Measurements from ENCODE around the gene NDUFB7. TPM values are rescaled to one million over a fixed set of nuclear protein-coding genes. Genes with fewer than 3 reads are reported as not detected.
A peak's percentile ranks its signal among the peaks of the same experiment; 100 is the strongest.
"Not testable (repeated sequence)": the region's sequence is repeated elsewhere in the genome, so short reads cannot be mapped to it uniquely, and the experiment has no call there.

Gene NDUFB7
- total RNA-seq (2014; rRNA removed; shearing (Covaris generic)), result 332 and 343 TPM in 2 replicates

- Histone ChIP-seq H3K36me3 (replicated peaks; ENCODE audit: control insufficient read depth, insufficient read depth, low read length) (no peaks in the 10 kb centered on the region; the same call in 1 of the 2 replicates), H3K27me3 (ENCODE audit: control insufficient read depth, insufficient read depth, low read length) (no peaks in the 10 kb centered on the region), H3K4me3 (ENCODE audit: insufficient read depth, low read depth, low read length) (peak within 1 kb of the TSS; percentile 73)
- peak; percentile 93 for DNase-seq
Observed at GRCh38 chr19:14571695-14572490, at the start of gene NDUFB7. TSS of gene NDUFB7 (minus strand) at chr19:14572066. CDS start at chr19:14572000, 66 bp downstream.

GRCh38 chr19:14619404-14619803 lies 47.5 kb upstream of the NDUFB7 start:
- Histone ChIP-seq H3K27me3 (ENCODE audit: control insufficient read depth, insufficient read depth, low read length) (no peaks in the 10 kb centered on the region), H3K36me3 (replicated peaks; ENCODE audit: control insufficient read depth, insufficient read depth, low read length) (no peaks in the 10 kb centered on the region), H3K4me3 (ENCODE audit: insufficient read depth, low read depth, low read length) (no peak overlapping the region)
- no peak for DNase-seq

- DNase-seq, result no peak
- Histone ChIP-seq H3K4me3 (ENCODE audit: insufficient read depth, low read depth, low read length) (no peak overlapping the region), H3K27me3 (ENCODE audit: control insufficient read depth, insufficient read depth, low read length) (no peaks in the 10 kb centered on the region), H3K36me3 (replicated peaks; ENCODE audit: control insufficient read depth, insufficient read depth, low read length) (no peaks in the 10 kb centered on the region)
Observed at GRCh38 chr19:14616407-14616806, 44.5 kb upstream of the NDUFB7 start.

- Histone ChIP-seq H3K4me3 (ENCODE audit: insufficient read depth, low read depth, low read length) (no peak overlapping the region), H3K36me3 (replicated peaks; ENCODE audit: control insufficient read depth, insufficient read depth, low read length) (no peaks in the 10 kb centered on the region)
- no peak for DNase-seq
Observed at GRCh38 chr19:14615623-14616022, 43.8 kb upstream of the NDUFB7 start.

GRCh38 chr19:14614099-14614412 lies 42.2 kb upstream of the NDUFB7 start:
- Histone ChIP-seq H3K36me3 (replicated peaks; ENCODE audit: control insufficient read depth, insufficient read depth, low read length) (no peaks in the 10 kb centered on the region), H3K27me3 (ENCODE audit: control insufficient read depth, insufficient read depth, low read length) (no peaks in the 10 kb centered on the region), H3K4me3 (ENCODE audit: insufficient read depth, low read depth, low read length) (no peak overlapping the region)
- DNase-seq, result no peak

More at GRCh38 chr19:14615623-14616022, 43.8 kb upstream of the NDUFB7 start:
- H3K27me3 ChIP-seq (ENCODE audit: control insufficient read depth, insufficient read depth, low read length), result no peaks in the 10 kb centered on the region

GRCh38 chr19:14613399-14614098 lies 41.7 kb upstream of the NDUFB7 start:
- not testable (repeated sequence) for H3K27me3 ChIP-seq (ENCODE audit: control insufficient read depth, insufficient read depth, low read length); H3K4me3 ChIP-seq (ENCODE audit: insufficient read depth, low read depth, low read length); H3K36me3 ChIP-seq (replicated peaks; ENCODE audit: control insufficient read depth, insufficient read depth, low read length); DNase-seq

GRCh38 chr19:14612657-14613056 lies 40.8 kb upstream of the NDUFB7 start:
- no peak for DNase-seq
- no peaks in the 10 kb centered on the region for H3K36me3 ChIP-seq (replicated peaks; ENCODE audit: control insufficient read depth, insufficient read depth, low read length)
- H3K27me3 ChIP-seq (ENCODE audit: control insufficient read depth, insufficient read depth, low read length), result no peaks in the 10 kb centered on the region
- no peak overlapping the region for H3K4me3 ChIP-seq (ENCODE audit: insufficient read depth, low read depth, low read length)

GRCh38 chr19:14612242-14612641 lies 40.4 kb upstream of the NDUFB7 start:
- H3K4me3 ChIP-seq (ENCODE audit: insufficient read depth, low read depth, low read length); H3K36me3 ChIP-seq (replicated peaks; ENCODE audit: control insufficient read depth, insufficient read depth, low read length); H3K27me3 ChIP-seq (ENCODE audit: control insufficient read depth, insufficient read depth, low read length); DNase-seq: not testable (repeated sequence)

- Histone ChIP-seq H3K27me3 (ENCODE audit: control insufficient read depth, insufficient read depth, low read length) (no peaks in the 10 kb centered on the region), H3K36me3 (replicated peaks; ENCODE audit: control insufficient read depth, insufficient read depth, low read length) (no peaks in the 10 kb centered on the region), H3K4me3 (ENCODE audit: insufficient read depth, low read depth, low read length) (no peak overlapping the region)
- DNase-seq, result no peak
Observed at GRCh38 chr19:14611051-14611450, 39.2 kb upstream of the NDUFB7 start.

GRCh38 chr19:14606627-14607026 lies 34.8 kb upstream of the NDUFB7 start:
- Histone ChIP-seq H3K4me3 (ENCODE audit: insufficient read depth, low read depth, low read length) (no peak overlapping the region), H3K27me3 (ENCODE audit: control insufficient read depth, insufficient read depth, low read length) (no peaks in the 10 kb centered on the region), H3K36me3 (replicated peaks; ENCODE audit: control insufficient read depth, insufficient read depth, low read length) (no peaks in the 10 kb centered on the region)
- DNase-seq, result no peak

GRCh38 chr19:14603990-14604387 lies 32.1 kb upstream of the NDUFB7 start:
- Histone ChIP-seq H3K27me3 (ENCODE audit: control insufficient read depth, insufficient read depth, low read length) (no peaks in the 10 kb centered on the region), H3K4me3 (ENCODE audit: insufficient read depth, low read depth, low read length) (no peak overlapping the region), H3K36me3 (replicated peaks; ENCODE audit: control insufficient read depth, insufficient read depth, low read length) (no peaks in the 10 kb centered on the region)
- DNase-seq, result no peak

- Histone ChIP-seq H3K27me3 (ENCODE audit: control insufficient read depth, insufficient read depth, low read length) (no peaks in the 10 kb centered on the region), H3K36me3 (replicated peaks; ENCODE audit: control insufficient read depth, insufficient read depth, low read length) (no peaks in the 10 kb centered on the region), H3K4me3 (ENCODE audit: insufficient read depth, low read depth, low read length) (no peak overlapping the region)
- DNase-seq, result no peak
Observed at GRCh38 chr19:14599548-14600147, 27.8 kb upstream of the NDUFB7 start.

GRCh38 chr19:14595558-14595957 lies 23.7 kb upstream of the NDUFB7 start:
- Histone ChIP-seq H3K36me3 (replicated peaks; ENCODE audit: control insufficient read depth, insufficient read depth, low read length) (no peaks in the 10 kb centered on the region), H3K4me3 (ENCODE audit: insufficient read depth, low read depth, low read length) (no peak overlapping the region), H3K27me3 (ENCODE audit: control insufficient read depth, insufficient read depth, low read length) (no peaks in the 10 kb centered on the region)
- no peak for DNase-seq

GRCh38 chr19:14589433-14589832 lies 17.6 kb upstream of the NDUFB7 start:
- not testable (repeated sequence) for H3K4me3 ChIP-seq (ENCODE audit: insufficient read depth, low read depth, low read length); H3K36me3 ChIP-seq (replicated peaks; ENCODE audit: control insufficient read depth, insufficient read depth, low read length); DNase-seq; H3K27me3 ChIP-seq (ENCODE audit: control insufficient read depth, insufficient read depth, low read length)

- H3K27me3 ChIP-seq (ENCODE audit: control insufficient read depth, insufficient read depth, low read length); DNase-seq; H3K36me3 ChIP-seq (replicated peaks; ENCODE audit: control insufficient read depth, insufficient read depth, low read length); H3K4me3 ChIP-seq (ENCODE audit: insufficient read depth, low read depth, low read length): not testable (repeated sequence)
Observed at GRCh38 chr19:14585187-14585586, 13.3 kb upstream of the NDUFB7 start.
